DOHH2 (cell line): ENCODE measurements around the gene CEACAM19.

Source experiments
- H3F3A ChIP-seq: fragments of 200-600 bp; sonication (generic), shearing (Covaris generic); 2 replicates; pipeline ENCODE4 v1.6.0; 2016; ENCODE audit warnings: antibody characterized with exemption, mild to moderate bottlenecking; ENCODE audit not compliant: control insufficient read depth, insufficient read depth
- H3K27ac ChIP-seq: fragments of 200-600 bp; sonication (generic); 2 replicates; pipeline ENCODE4 v1.5.1; 2014; ENCODE audit warnings: low read depth, mild to moderate bottlenecking, low read length, moderate library complexity
- H3K27me3 ChIP-seq: fragments of 200-600 bp; sonication (generic); 2 replicates; pipeline ENCODE4 v1.6.1; 2014; ENCODE audit warnings: mild to moderate bottlenecking, low read length, mixed read lengths; ENCODE audit not compliant: control insufficient read depth
- H3K36me3 ChIP-seq: fragments of 200-600 bp; sonication (generic); 2 replicates; pipeline ENCODE4 v1.6.1; 2014; ENCODE audit warnings: mild to moderate bottlenecking, low read length, moderate library complexity, mixed read lengths; ENCODE audit not compliant: control insufficient read depth
- H3K4me1 ChIP-seq: fragments of 200-600 bp; sonication (generic); 2 replicates; pipeline ENCODE4 v1.6.1; 2014; ENCODE audit warnings: mild to moderate bottlenecking, low read length, mixed read lengths; ENCODE audit not compliant: control insufficient read depth
- H3K4me2 ChIP-seq: fragments of 200-600 bp; sonication (generic); 2 replicates; pipeline ENCODE4 v1.6.0; 2014; ENCODE audit warnings: mild to moderate bottlenecking, low read length, moderate library complexity
- H3K4me3 ChIP-seq: fragments of 200-600 bp; sonication (generic); 2 replicates; pipeline ENCODE4 v1.5.1; 2014; ENCODE audit warnings: mild to moderate bottlenecking, low read length, mixed read lengths
- H3K79me2 ChIP-seq: fragments of 200-600 bp; sonication (generic); 2 replicates; pipeline ENCODE4 v1.6.1; 2014; ENCODE audit warnings: mild to moderate bottlenecking, low read length, mixed read lengths; ENCODE audit not compliant: control insufficient read depth
- H3K9me2 ChIP-seq: fragments of 200-600 bp; sonication (generic); replicated peaks from 2 replicates; pipeline ENCODE4 v1.6.1; 2014; ENCODE audit warnings: mild to moderate bottlenecking, low read length, mixed read lengths; ENCODE audit not compliant: control insufficient read depth
- H3K9me3 ChIP-seq: fragments of 200-600 bp; sonication (generic); 2 replicates; pipeline ENCODE4 v1.6.1; 2014; ENCODE audit warnings: antibody characterized with exemption, low read length, mixed read lengths; ENCODE audit not compliant: control insufficient read depth, insufficient read depth
- H4K20me1 ChIP-seq: fragments of 200-600 bp; sonication (generic); 2 replicates; pipeline ENCODE4 v1.6.0; 2014; ENCODE audit warnings: low read depth, mild to moderate bottlenecking, antibody characterized with exemption, low read length, moderate library complexity; ENCODE audit not compliant: control insufficient read depth, insufficient read depth
- CTCF ChIP-seq: fragments of 200-600 bp; sonication (generic); IDR thresholded peaks from one replicate; pipeline ENCODE4 v1.5.1; 2014; ENCODE audit warnings: antibody characterized with exemption, mild to moderate bottlenecking, low read depth, low read length; ENCODE audit not compliant: poor library complexity, severe bottlenecking
- EZH2phosphoT487 ChIP-seq: fragments of 200-600 bp; sonication (generic); IDR thresholded peaks from 2 replicates; pipeline ENCODE4 v1.6.1; 2017; ENCODE audit warnings: borderline replicate concordance, mild to moderate bottlenecking, antibody characterized with exemption, low read length, moderate library complexity, mixed read lengths

Gene CEACAM19

GRCh38 chr19:44690131-44690440 lies 18.8 kb downstream of the CEACAM19 start:
- H3F3A ChIP-seq = no peaks in the 10 kb centered on the region
- no peaks in the 10 kb centered on the region for H3K79me2 ChIP-seq
- peaks cover 25% of the 10 kb centered on the region for H3K27me3 ChIP-seq
- no peaks in the 10 kb centered on the region for H3K36me3 ChIP-seq
- no peak overlapping the region for H3K4me2 ChIP-seq
- no peak overlapping the region for H3K27ac ChIP-seq
- no peak for TF ChIP-seq EZH2phosphoT487
- H3K9me3 ChIP-seq = no peaks in the 10 kb centered on the region
- no peak overlapping the region for H3K4me3 ChIP-seq
- no peaks in the 10 kb centered on the region for H3K9me2 ChIP-seq
- H4K20me1 ChIP-seq = no peaks in the 10 kb centered on the region
- H3K4me1 ChIP-seq = peaks cover 16% of the 10 kb centered on the region

- Histone ChIP-seq H3K9me3 (no peaks in the 10 kb centered on the region), H3K9me2 (no peaks in the 10 kb centered on the region), H3K4me2 (no peak overlapping the region), H3K79me2 (no peaks in the 10 kb centered on the region), H3K36me3 (no peaks in the 10 kb centered on the region), H4K20me1 (no peaks in the 10 kb centered on the region), H3F3A (no peaks in the 10 kb centered on the region), H3K4me3 (no peak overlapping the region), H3K27me3 (peaks cover 19% of the 10 kb centered on the region), H3K27ac (no peak overlapping the region), H3K4me1 (no peaks in the 10 kb centered on the region)
- TF ChIP-seq EZH2phosphoT487 (no peak), CTCF (no peak)
Observed at GRCh38 chr19:44692379-44692721, 21.1 kb downstream of the CEACAM19 start.

GRCh38 chr19:44694184-44694579 lies 22.9 kb downstream of the CEACAM19 start:
- no peaks in the 10 kb centered on the region for H3F3A ChIP-seq
- H3K4me2 ChIP-seq = no peak overlapping the region
- H3K36me3 ChIP-seq = no peaks in the 10 kb centered on the region
- no peaks in the 10 kb centered on the region for H4K20me1 ChIP-seq
- H3K79me2 ChIP-seq = no peaks in the 10 kb centered on the region
- H3K4me1 ChIP-seq = no peaks in the 10 kb centered on the region
- no peaks in the 10 kb centered on the region for H3K9me3 ChIP-seq
- H3K27ac ChIP-seq = no peak overlapping the region
- H3K4me3 ChIP-seq = no peak overlapping the region
- peaks cover 19% of the 10 kb centered on the region for H3K27me3 ChIP-seq
- TF ChIP-seq CTCF (peak; percentile 53), EZH2phosphoT487 (no peak)
- H3K9me2 ChIP-seq = no peaks in the 10 kb centered on the region

GRCh38 chr19:44696939-44697669 lies 25.8 kb downstream of the CEACAM19 start:
- Histone ChIP-seq H3F3A (no peaks in the 10 kb centered on the region), H4K20me1 (no peaks in the 10 kb centered on the region), H3K79me2 (no peaks in the 10 kb centered on the region), H3K4me2 (no peak overlapping the region), H3K9me3 (no peaks in the 10 kb centered on the region), H3K27ac (no peak overlapping the region), H3K36me3 (no peaks in the 10 kb centered on the region), H3K4me3 (no peak overlapping the region), H3K9me2 (no peaks in the 10 kb centered on the region), H3K4me1 (no peaks in the 10 kb centered on the region), H3K27me3 (peaks cover 12% of the 10 kb centered on the region)
- TF ChIP-seq EZH2phosphoT487 (no peak), CTCF (no peak)
